NCI-H1436 (cell line): ENCODE measurements around the gene HIRIP3.
"Not testable (repeated sequence)": the region's sequence is repeated elsewhere in the genome, so short reads cannot be mapped to it uniquely, and the experiment has no call there.

Experiments
- DNase-seq: peaks from one replicate; lab custom pipeline; 2025; lab: John Stamatoyannopoulos, UW

Gene HIRIP3

GRCh38 chr16:30016555-30017276, 21.3 kb upstream of the HIRIP3 start:
- no peak for DNase-seq

- not testable (repeated sequence) for DNase-seq
Observed at GRCh38 chr16:30015450-30015849, 20.0 kb upstream of the HIRIP3 start.

GRCh38 chr16:30012598-30012997, 17.2 kb upstream of the HIRIP3 start:
- DNase-seq = not testable (repeated sequence)

GRCh38 chr16:30011714-30012504, 16.5 kb upstream of the HIRIP3 start:
- no peak for DNase-seq

GRCh38 chr16:30010844-30011713, 15.7 kb upstream of the HIRIP3 start, which contains the start of gene DOC2A:
Gene DOC2A (minus strand): TSS chr16:30011027. CDS start chr16:30010222, 805 bp downstream.
- peak; percentile 59 for DNase-seq

GRCh38 chr16:30009990-30010843, 14.8 kb upstream of the HIRIP3 start:
- DNase-seq = no peak

GRCh38 chr16:30009085-30009862, 13.9 kb upstream of the HIRIP3 start:
- DNase-seq = no peak

- no peak for DNase-seq
Observed at GRCh38 chr16:30007378-30007895, 12.0 kb upstream of the HIRIP3 start.

- DNase-seq = no peak
Observed at GRCh38 chr16:30006659-30007377, 11.4 kb upstream of the HIRIP3 start.

- no peak for DNase-seq
Observed at GRCh38 chr16:30006095-30006473, 10.7 kb upstream of the HIRIP3 start.

GRCh38 chr16:30005341-30006094, 10.1 kb upstream of the HIRIP3 start:
- peak; percentile 44 for DNase-seq

- DNase-seq = peak; percentile 71
Observed at GRCh38 chr16:30004811-30005242, 9.4 kb upstream of the HIRIP3 start.

- DNase-seq = peak; percentile 66
Observed at GRCh38 chr16:30004424-30004776, 9.0 kb upstream of the HIRIP3 start.

GRCh38 chr16:30003670-30004423, 8.4 kb upstream of the HIRIP3 start:
- no peak for DNase-seq

GRCh38 chr16:30002614-30003346, 7.4 kb upstream of the HIRIP3 start:
- no peak for DNase-seq

- peak; percentile 78 for DNase-seq
Observed at GRCh38 chr16:30000735-30001631, 5.6 kb upstream of the HIRIP3 start.
